Smooth muscle cell of bladder (primary cell): ENCODE data around the gene BMP6. TPM values are rescaled to one million over a fixed set of nuclear protein-coding genes. Genes with fewer than 3 reads are reported as not detected.

Source experiments
- total RNA-seq: library from RNA; depleted of rRNA; stranded (reverse); fragments of >200 nt; gene quantifications from 2 replicates; pipeline ENCODE4 v1.2.3, GENCODE V29; 2014

BMP6 gene
- 29.0 and 70.7 TPM in 2 replicates for total RNA-seq

DNA sequence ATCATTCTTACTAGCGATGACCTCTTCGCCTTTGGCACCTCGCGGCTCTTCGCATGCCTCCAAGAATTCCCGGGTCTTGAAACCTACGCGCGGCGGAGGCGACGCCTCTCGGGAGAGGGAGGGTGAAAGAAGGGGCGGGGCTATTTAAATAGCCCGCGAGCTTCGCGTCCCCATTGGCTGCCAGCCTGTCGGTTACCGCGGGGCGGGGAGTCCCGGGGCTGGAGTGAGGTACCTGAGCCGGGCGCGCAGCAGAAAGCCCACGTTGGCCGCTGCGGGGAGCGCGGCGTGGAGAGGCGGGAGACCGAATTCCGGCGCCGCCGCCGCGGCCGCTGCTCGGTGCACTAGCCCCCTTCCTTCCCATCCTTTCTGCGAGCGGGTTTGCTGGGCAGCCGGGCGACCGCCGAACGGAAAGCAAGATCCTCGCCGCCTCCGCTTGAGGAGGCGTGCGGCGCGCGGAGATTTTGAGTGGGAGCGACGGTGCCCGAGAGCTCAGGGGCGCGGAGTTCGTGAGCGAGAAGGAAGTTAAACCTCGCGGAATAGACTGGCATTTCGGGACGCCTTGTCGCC, at the start of gene BMP6:
Gene BMP6, plus strand, starts transcription at position 251 of the 567 bp plus-strand sequence. CDS start 857 bp downstream, outside the sequence.

DNA sequence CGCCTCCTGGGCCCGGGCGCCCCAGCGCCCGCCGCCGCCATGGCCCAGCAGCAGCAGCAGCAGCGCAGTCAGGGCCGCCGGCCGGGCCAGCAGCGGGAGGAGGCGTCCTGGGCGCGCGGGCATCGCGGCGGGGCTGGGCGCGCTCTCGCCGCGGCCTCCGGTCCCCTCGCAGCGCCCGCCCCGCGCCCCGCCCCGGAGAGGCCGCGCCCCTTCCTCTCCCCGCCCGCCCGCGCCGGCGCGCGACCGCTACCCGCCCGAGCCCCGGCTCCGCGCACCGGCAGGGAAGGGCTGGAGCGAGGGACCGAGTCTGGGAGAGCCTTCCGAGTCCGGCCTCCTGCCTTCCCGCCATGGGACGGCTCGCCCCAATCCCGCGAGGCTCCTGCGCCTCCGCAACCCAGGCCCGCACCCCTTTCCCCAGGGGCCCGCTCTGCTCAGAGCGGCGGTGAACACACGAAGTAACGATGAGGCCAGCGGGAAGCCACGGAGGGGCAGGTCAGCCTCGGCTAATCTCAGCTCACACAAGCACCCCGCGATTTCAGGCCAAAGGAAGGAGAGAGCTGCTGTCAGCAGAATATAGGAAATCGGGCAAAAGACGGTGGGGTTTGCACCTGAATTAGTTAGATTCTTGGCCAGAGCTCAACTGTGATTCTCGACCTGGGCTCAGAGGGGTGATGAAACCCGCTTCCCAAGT, 184.9 kb downstream of the BMP6 start, which contains the start of gene TXNDC5:
Gene TXNDC5, minus strand, starts transcription at position 135 of the 691 bp plus-strand sequence. Its CDS starts 12 bp downstream, at position 123.

Other genes with a start within 250 kb of the BMP6 start
- 0.28 and 0.83 TPM in 2 replicates for gene DSP, start 184.4 kb upstream of the BMP6 start, total RNA-seq
- 8.4 and 11.9 TPM in 2 replicates for gene SNRNP48, start 135.9 kb upstream of the BMP6 start, total RNA-seq
- 737 and 985 TPM in 2 replicates for gene TXNDC5, start 184.7 kb downstream of the BMP6 start, total RNA-seq